Neural progenitor cell (in vitro differentiated cells): ENCODE measurements around the gene RNF224. TPM values are rescaled to one million over a fixed set of nuclear protein-coding genes. Genes with fewer than 3 reads are reported as not detected.

ENCODE experiments used
- DNase-seq: peaks from one replicate; pipeline ENCODE4 v3.0.0-alpha.2; 2016; ENCODE audit warnings: low spot score
- H2AFZ ChIP-seq: fragments of 200-600 bp; sonication (generic); replicated peaks from 2 replicates; pipeline ENCODE4 v1.6.1; 2016; ENCODE audit warnings: antibody characterized with exemption
- H3F3A ChIP-seq: fragments of 200-600 bp; sonication (generic); 2 replicates; pipeline ENCODE4 v1.6.1; 2016; ENCODE audit warnings: antibody characterized with exemption, low read depth
- H3K27ac ChIP-seq: fragments of 200-600 bp; sonication (generic); 2 replicates; pipeline ENCODE4 v1.5.1; 2016; ENCODE audit warnings: mild to moderate bottlenecking
- H3K27me3 ChIP-seq: fragments of 200-600 bp; sonication (generic); 2 replicates; pipeline ENCODE4 v1.6.1; 2016; ENCODE audit warnings: mild to moderate bottlenecking, moderate library complexity
- H3K36me3 ChIP-seq: fragments of 200-600 bp; sonication (generic); 2 replicates; pipeline ENCODE4 v1.5.1; 2016
- H3K4me1 ChIP-seq: fragments of 200-600 bp; sonication (generic); 2 replicates; pipeline ENCODE4 v1.6.1; 2016; ENCODE audit warnings: mixed run types
- H3K4me2 ChIP-seq: fragments of 200-600 bp; sonication (generic); 2 replicates; pipeline ENCODE4 v1.6.1; 2016
- H3K4me3 ChIP-seq: fragments of 200-600 bp; sonication (generic); 2 replicates; pipeline ENCODE4 v1.5.1; 2016
- H3K79me2 ChIP-seq: fragments of 200-600 bp; sonication (generic); 2 replicates; pipeline ENCODE4 v1.6.1; 2016; ENCODE audit warnings: low read depth
- H3K9ac ChIP-seq: fragments of 200-600 bp; sonication (generic); 2 replicates; pipeline ENCODE4 v1.6.1; 2016
- H3K9me3 ChIP-seq: fragments of 200-600 bp; sonication (generic); 2 replicates; pipeline ENCODE4 v1.5.1; 2016; ENCODE audit warnings: low read depth
- H4K20me1 ChIP-seq: fragments of 200-600 bp; sonication (generic); 2 replicates; pipeline ENCODE4 v1.6.1; 2016; ENCODE audit warnings: low read depth
- H3K27ac Mint-ChIP-seq: 3 replicates; pipeline ENCODE4 v1.8.0; 2021; ENCODE audit warnings: mixed read lengths
- H3K27me3 Mint-ChIP-seq: 2 replicates; pipeline ENCODE4 v1.8.0; 2022; ENCODE audit warnings: low read depth, mild to moderate bottlenecking, inconsistent platforms, moderate library complexity, mixed read lengths; ENCODE audit not compliant: insufficient read depth
- H3K36me3 Mint-ChIP-seq: 3 replicates; pipeline ENCODE4 v1.8.0; 2021; ENCODE audit warnings: mixed read lengths
- H3K4me1 Mint-ChIP-seq: 3 replicates; pipeline ENCODE4 v1.8.0; 2021; ENCODE audit warnings: mixed read lengths
- H3K4me3 Mint-ChIP-seq: 3 replicates; pipeline ENCODE4 v1.8.0; 2021; ENCODE audit warnings: mild to moderate bottlenecking, moderate library complexity, mixed read lengths
- H3K9me3 Mint-ChIP-seq: 3 replicates; pipeline ENCODE4 v1.8.0; 2020; ENCODE audit warnings: mixed read lengths
- EZH2 ChIP-seq: fragments of 200-600 bp; sonication (generic); IDR thresholded peaks from 2 replicates; pipeline ENCODE4 v1.6.1; 2017; ENCODE audit warnings: antibody characterized with exemption, mild to moderate bottlenecking, moderate library complexity
- EZH2phosphoT487 ChIP-seq: fragments of 200-600 bp; sonication (generic); IDR thresholded peaks from 2 replicates; pipeline ENCODE4 v1.6.1; 2017; ENCODE audit warnings: antibody characterized with exemption
- total RNA-seq: library from RNA; depleted of rRNA; stranded (reverse); fragments of >200 nt; gene quantifications from 2 replicates; pipeline ENCODE4 v1.2.3, GENCODE V29; 2015; ENCODE audit warnings: low replicate concordance
- TF ChIP-seq, protein P1 (sequence below): fragments of 200-600 bp; sonication (generic); IDR thresholded peaks from 2 replicates; pipeline ENCODE4 v1.5.1; 2017; ENCODE audit warnings: antibody characterized with exemption, mild to moderate bottlenecking

The RNF224 gene
- total RNA-seq, 1 donor from 2014 or later: not detected

DNA sequence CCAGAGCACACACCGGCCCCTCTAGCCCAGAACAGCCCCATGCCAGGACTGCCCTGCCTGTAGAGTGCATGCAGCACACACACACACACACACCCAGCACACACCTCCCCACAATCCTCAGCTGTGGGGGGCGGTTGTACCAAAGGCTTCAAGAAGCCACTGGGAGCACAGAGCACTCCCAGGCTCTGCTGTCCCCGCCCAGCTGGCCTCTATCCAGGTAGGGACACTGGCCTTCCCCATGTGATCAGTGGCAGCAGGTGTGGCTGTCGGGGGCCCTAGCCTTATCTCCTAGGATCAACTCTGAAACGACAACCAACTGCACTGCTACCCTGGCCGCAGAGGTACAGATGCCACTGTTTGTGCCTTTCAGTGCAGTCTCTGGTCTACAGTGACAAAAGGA, 40.9 kb upstream of the RNF224 start:
- H3K4me2 ChIP-seq: no peak overlapping the region

GRCh38 chr9:137187386-137187785, 39.9 kb upstream of the RNF224 start:
- H3K4me1 ChIP-seq: peaks cover 5% of the 10 kb centered on the region
- Mint-ChIP-seq H3K27ac (no peak overlapping the region), H3K9me3 (no peaks in the 10 kb centered on the region), H3K4me3 (peak overlapping the region; percentile 95), H3K4me1 (peaks cover 25% of the 10 kb centered on the region), H3K36me3 (no peaks in the 10 kb centered on the region), H3K27me3 (peaks cover 2% of the 10 kb centered on the region)
- no peak overlapping the region for H3K27ac ChIP-seq
- H3K27me3 ChIP-seq: no peaks in the 10 kb centered on the region
- TF ChIP-seq EZH2 (no peak), EZH2phosphoT487 (no peak)
- TF ChIP-seq, protein P1, sequence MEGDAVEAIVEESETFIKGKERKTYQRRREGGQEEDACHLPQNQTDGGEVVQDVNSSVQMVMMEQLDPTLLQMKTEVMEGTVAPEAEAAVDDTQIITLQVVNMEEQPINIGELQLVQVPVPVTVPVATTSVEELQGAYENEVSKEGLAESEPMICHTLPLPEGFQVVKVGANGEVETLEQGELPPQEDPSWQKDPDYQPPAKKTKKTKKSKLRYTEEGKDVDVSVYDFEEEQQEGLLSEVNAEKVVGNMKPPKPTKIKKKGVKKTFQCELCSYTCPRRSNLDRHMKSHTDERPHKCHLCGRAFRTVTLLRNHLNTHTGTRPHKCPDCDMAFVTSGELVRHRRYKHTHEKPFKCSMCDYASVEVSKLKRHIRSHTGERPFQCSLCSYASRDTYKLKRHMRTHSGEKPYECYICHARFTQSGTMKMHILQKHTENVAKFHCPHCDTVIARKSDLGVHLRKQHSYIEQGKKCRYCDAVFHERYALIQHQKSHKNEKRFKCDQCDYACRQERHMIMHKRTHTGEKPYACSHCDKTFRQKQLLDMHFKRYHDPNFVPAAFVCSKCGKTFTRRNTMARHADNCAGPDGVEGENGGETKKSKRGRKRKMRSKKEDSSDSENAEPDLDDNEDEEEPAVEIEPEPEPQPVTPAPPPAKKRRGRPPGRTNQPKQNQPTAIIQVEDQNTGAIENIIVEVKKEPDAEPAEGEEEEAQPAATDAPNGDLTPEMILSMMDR: no peak
- no peak for DNase-seq
- no peaks in the 10 kb centered on the region for H3K9me3 ChIP-seq
- no peaks in the 10 kb centered on the region for H3K36me3 ChIP-seq
- H3K9ac ChIP-seq: peak overlapping the region; percentile 90
- H3K79me2 ChIP-seq: peaks cover 23% of the 10 kb centered on the region
- no peak overlapping the region for H2AFZ ChIP-seq
- H3F3A ChIP-seq: peaks cover 10% of the 10 kb centered on the region
- peaks cover 15% of the 10 kb centered on the region for H4K20me1 ChIP-seq
- peak overlapping the region; percentile 75 for H3K4me3 ChIP-seq
- H3K4me2 ChIP-seq: peak overlapping the region; percentile 99

More for the DNA sequence above, 40.9 kb upstream of the RNF224 start:
- Histone ChIP-seq H3K79me2 (peaks cover 23% of the 10 kb centered on the region), H3F3A (peaks cover 10% of the 10 kb centered on the region), H3K9me3 (no peaks in the 10 kb centered on the region), H3K27me3 (no peaks in the 10 kb centered on the region), H3K4me3 (no peak overlapping the region), H4K20me1 (peaks cover 10% of the 10 kb centered on the region), H2AFZ (no peak overlapping the region), H3K36me3 (no peaks in the 10 kb centered on the region), H3K4me1 (peaks cover 5% of the 10 kb centered on the region), H3K27ac (no peak overlapping the region), H3K9ac (no peak overlapping the region)
- H3K9me3 Mint-ChIP-seq: no peaks in the 10 kb centered on the region
- DNase-seq: no peak
- peak overlapping the region; percentile 95 for H3K4me3 Mint-ChIP-seq
- TF ChIP-seq EZH2phosphoT487 (no peak), EZH2 (no peak)
- TF ChIP-seq, protein P1: no peak
- H3K27ac Mint-ChIP-seq: no peak overlapping the region
- H3K36me3 Mint-ChIP-seq: peaks cover 3% of the 10 kb centered on the region
- H3K4me1 Mint-ChIP-seq: peaks cover 25% of the 10 kb centered on the region
- peaks cover 3% of the 10 kb centered on the region for H3K27me3 Mint-ChIP-seq

GRCh38 chr9:137188086-137188489, 39.2 kb upstream of the RNF224 start:
- no peaks in the 10 kb centered on the region for H3K36me3 ChIP-seq
- Mint-ChIP-seq H3K27me3 (peaks cover 2% of the 10 kb centered on the region), H3K4me3 (peak overlapping the region; percentile 95), H3K27ac (no peak overlapping the region), H3K36me3 (no peaks in the 10 kb centered on the region), H3K9me3 (no peaks in the 10 kb centered on the region), H3K4me1 (peaks cover 25% of the 10 kb centered on the region)
- H3K4me1 ChIP-seq: peaks cover 5% of the 10 kb centered on the region
- no peaks in the 10 kb centered on the region for H3K9me3 ChIP-seq
- H3F3A ChIP-seq: peaks cover 10% of the 10 kb centered on the region
- H3K4me2 ChIP-seq: peak overlapping the region; percentile 99
- H3K4me3 ChIP-seq: peak overlapping the region; percentile 75
- TF ChIP-seq, protein P1: no peak
- TF ChIP-seq EZH2phosphoT487 (no peak), EZH2 (no peak)
- H3K9ac ChIP-seq: peak overlapping the region; percentile 90
- peaks cover 23% of the 10 kb centered on the region for H3K79me2 ChIP-seq
- no peak overlapping the region for H3K27ac ChIP-seq
- no peaks in the 10 kb centered on the region for H3K27me3 ChIP-seq
- DNase-seq: no peak
- H4K20me1 ChIP-seq: peaks cover 19% of the 10 kb centered on the region
- peak overlapping the region; percentile 83 for H2AFZ ChIP-seq
